Measurements from ENCODE around the gene RAB5B.

- TF ChIP-seq, protein P1, sequence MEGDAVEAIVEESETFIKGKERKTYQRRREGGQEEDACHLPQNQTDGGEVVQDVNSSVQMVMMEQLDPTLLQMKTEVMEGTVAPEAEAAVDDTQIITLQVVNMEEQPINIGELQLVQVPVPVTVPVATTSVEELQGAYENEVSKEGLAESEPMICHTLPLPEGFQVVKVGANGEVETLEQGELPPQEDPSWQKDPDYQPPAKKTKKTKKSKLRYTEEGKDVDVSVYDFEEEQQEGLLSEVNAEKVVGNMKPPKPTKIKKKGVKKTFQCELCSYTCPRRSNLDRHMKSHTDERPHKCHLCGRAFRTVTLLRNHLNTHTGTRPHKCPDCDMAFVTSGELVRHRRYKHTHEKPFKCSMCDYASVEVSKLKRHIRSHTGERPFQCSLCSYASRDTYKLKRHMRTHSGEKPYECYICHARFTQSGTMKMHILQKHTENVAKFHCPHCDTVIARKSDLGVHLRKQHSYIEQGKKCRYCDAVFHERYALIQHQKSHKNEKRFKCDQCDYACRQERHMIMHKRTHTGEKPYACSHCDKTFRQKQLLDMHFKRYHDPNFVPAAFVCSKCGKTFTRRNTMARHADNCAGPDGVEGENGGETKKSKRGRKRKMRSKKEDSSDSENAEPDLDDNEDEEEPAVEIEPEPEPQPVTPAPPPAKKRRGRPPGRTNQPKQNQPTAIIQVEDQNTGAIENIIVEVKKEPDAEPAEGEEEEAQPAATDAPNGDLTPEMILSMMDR (IDR thresholded peaks at IDR 0.05) = no peak
- no peak for TF ChIP-seq ATF3 (CRISPR knock-in tag; conservative IDR thresholded peaks at IDR 0.05)
- no peak for TF ChIP-seq ERG (CRISPR knock-in tag; IDR thresholded peaks at IDR 0.05)
- TF ChIP-seq, protein P2, sequence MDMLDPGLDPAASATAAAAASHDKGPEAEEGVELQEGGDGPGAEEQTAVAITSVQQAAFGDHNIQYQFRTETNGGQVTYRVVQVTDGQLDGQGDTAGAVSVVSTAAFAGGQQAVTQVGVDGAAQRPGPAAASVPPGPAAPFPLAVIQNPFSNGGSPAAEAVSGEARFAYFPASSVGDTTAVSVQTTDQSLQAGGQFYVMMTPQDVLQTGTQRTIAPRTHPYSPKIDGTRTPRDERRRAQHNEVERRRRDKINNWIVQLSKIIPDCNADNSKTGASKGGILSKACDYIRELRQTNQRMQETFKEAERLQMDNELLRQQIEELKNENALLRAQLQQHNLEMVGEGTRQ (CRISPR knock-in tag; IDR thresholded peaks at IDR 0.05) = no peak
These were observed 34.0 kb downstream of the RAB5B start for GRCh38 chr12:56007564-56008559.

Data from WTC11 (cell line).